ENCODE measurements around the gene HMGB1. TPM values are rescaled to one million over a fixed set of nuclear protein-coding genes. Genes with fewer than 3 reads are reported as not detected.

The HMGB1 gene
- total and polyA plus RNA-seq, 2 donors (not counting 1 experiment from before 2014, with no cell fraction given), result 145 to 267 TPM

DNA sequence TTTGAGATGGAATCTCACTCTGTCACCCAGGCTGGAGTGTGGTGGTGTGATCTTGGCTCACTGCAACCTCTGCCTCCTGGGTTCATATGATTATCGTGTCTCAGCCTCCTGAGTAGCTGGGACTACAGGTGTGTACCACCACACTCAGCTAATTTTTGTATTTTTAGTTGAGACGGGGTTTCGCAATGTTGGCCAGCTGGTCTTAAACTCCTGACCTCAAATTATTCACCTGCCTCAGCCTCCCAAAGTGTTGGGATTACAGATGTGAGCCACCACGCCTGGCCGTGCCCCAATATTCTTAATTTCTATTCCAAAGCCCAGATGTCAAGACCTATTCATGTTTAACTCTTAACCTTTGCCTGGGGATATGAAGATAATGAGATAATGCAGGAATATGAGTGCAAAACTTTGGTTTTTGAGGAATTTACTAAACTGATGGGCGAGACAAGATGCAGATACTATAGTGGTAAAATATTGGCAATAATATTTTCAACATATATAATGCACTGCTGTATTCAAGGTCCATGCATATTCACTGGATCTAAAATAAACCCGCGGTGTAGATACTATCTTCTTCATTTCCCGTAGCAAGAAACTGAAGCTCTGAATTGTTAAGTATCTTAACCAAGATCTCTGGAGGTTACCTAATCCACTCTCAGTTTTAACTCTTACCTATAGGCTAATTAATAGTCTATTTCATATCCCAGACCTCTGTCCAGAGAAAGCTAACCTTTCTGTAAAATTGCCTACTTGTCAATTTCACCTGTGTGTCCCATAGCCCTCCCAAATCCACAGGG lies 43.7 kb upstream of the HMGB1 start:
- Histone ChIP-seq H3K4me2 (ENCODE audit: extremely low read depth, insufficient read depth, low read length) (no peak overlapping the region), H4K20me1 (ENCODE audit: control insufficient read depth, extremely low read depth, insufficient read depth, low read length) (no peaks in the 10 kb centered on the region), H3K36me3 (ENCODE audit: control insufficient read depth, insufficient read depth, low read length) (no peaks in the 10 kb centered on the region), H3K4me1 (ENCODE audit: control insufficient read depth, extremely low read depth, insufficient read depth, low read length) (no peaks in the 10 kb centered on the region), H3K27ac (ENCODE audit: insufficient read depth, low read length) (no peak overlapping the region), H3K79me2 (ENCODE audit: control insufficient read depth, insufficient read depth, low read length) (no peaks in the 10 kb centered on the region), H3K4me3 (replicated peaks in 1 of 4; ENCODE audit: control extremely low read depth in 1 of 4, insufficient read depth in 1 of 4, low read depth in 3 of 4, low read length in 4 of 4) (no peak overlapping the region), H3K9me3 (ENCODE audit: control insufficient read depth, insufficient read depth, low read depth, low read length) (no peaks in the 10 kb centered on the region), H2AFZ (ENCODE audit: low read length) (no peak overlapping the region), H3K9ac (ENCODE audit: insufficient read depth, low read length) (no peak overlapping the region), H3K27me3 (ENCODE audit: control insufficient read depth, insufficient read depth, low read length) (no peaks in the 10 kb centered on the region)
- no peak for DNase-seq (ENCODE audit: low read depth in 2 of 2)
- TF ChIP-seq, protein P1, sequence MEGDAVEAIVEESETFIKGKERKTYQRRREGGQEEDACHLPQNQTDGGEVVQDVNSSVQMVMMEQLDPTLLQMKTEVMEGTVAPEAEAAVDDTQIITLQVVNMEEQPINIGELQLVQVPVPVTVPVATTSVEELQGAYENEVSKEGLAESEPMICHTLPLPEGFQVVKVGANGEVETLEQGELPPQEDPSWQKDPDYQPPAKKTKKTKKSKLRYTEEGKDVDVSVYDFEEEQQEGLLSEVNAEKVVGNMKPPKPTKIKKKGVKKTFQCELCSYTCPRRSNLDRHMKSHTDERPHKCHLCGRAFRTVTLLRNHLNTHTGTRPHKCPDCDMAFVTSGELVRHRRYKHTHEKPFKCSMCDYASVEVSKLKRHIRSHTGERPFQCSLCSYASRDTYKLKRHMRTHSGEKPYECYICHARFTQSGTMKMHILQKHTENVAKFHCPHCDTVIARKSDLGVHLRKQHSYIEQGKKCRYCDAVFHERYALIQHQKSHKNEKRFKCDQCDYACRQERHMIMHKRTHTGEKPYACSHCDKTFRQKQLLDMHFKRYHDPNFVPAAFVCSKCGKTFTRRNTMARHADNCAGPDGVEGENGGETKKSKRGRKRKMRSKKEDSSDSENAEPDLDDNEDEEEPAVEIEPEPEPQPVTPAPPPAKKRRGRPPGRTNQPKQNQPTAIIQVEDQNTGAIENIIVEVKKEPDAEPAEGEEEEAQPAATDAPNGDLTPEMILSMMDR (conservative IDR thresholded peaks at IDR 0.05 in 1 of 2, IDR thresholded peaks at IDR 0.05 in 1 of 2; ENCODE audit: low read depth in 1 of 2, low read length in 2 of 2), result no peak
- TF ChIP-seq EZH2 (IDR thresholded peaks at IDR 0.05; ENCODE audit: low read length, missing control alignments), result no peak

DNA sequence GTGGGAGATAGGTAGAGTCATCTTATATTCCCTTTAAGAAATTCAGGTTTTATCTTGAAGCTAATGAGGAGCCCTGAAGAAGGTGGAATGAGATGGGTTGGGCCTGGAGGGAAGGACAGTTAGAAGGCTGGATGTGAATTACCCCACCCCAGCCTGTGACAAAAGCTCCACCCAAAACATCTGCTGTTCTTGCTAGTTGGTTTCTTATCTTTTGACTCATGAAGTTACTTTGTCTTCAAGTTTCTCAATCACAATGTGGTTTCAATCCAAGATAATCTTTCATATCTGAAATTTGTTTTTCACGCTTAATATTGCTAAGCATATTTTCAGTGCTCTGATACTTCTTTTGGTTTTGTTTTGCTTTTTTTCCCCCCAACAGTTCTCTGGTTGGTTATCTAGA lies 38.3 kb upstream of the HMGB1 start:
- no peak overlapping the region for H3K9ac ChIP-seq (ENCODE audit: insufficient read depth, low read length)
- H3K36me3 ChIP-seq (ENCODE audit: control insufficient read depth, insufficient read depth, low read length), result no peaks in the 10 kb centered on the region
- peak; percentile 48 to 69 for DNase-seq (ENCODE audit: low read depth in 2 of 2)
- no peaks in the 10 kb centered on the region for H3K4me1 ChIP-seq (ENCODE audit: control insufficient read depth, extremely low read depth, insufficient read depth, low read length)
- no peak overlapping the region for H3K4me3 ChIP-seq (replicated peaks in 1 of 4; ENCODE audit: control extremely low read depth in 1 of 4, insufficient read depth in 1 of 4, low read depth in 3 of 4, low read length in 4 of 4)
- no peak overlapping the region for H2AFZ ChIP-seq (ENCODE audit: low read length)
- H3K27ac ChIP-seq (ENCODE audit: insufficient read depth, low read length), result no peak overlapping the region
- H4K20me1 ChIP-seq (ENCODE audit: control insufficient read depth, extremely low read depth, insufficient read depth, low read length), result no peaks in the 10 kb centered on the region
- no peak for TF ChIP-seq EZH2 (IDR thresholded peaks at IDR 0.05; ENCODE audit: low read length, missing control alignments)
- TF ChIP-seq, protein P1 (conservative IDR thresholded peaks at IDR 0.05 in 1 of 2, IDR thresholded peaks at IDR 0.05 in 1 of 2; ENCODE audit: low read depth in 1 of 2, low read length in 2 of 2), result no peak
- H3K79me2 ChIP-seq (ENCODE audit: control insufficient read depth, insufficient read depth, low read length), result no peaks in the 10 kb centered on the region
- no peaks in the 10 kb centered on the region for H3K27me3 ChIP-seq (ENCODE audit: control insufficient read depth, insufficient read depth, low read length)
- H3K9me3 ChIP-seq (ENCODE audit: control insufficient read depth, insufficient read depth, low read depth, low read length), result no peaks in the 10 kb centered on the region
- H3K4me2 ChIP-seq (ENCODE audit: extremely low read depth, insufficient read depth, low read length), result no peak overlapping the region

DNA sequence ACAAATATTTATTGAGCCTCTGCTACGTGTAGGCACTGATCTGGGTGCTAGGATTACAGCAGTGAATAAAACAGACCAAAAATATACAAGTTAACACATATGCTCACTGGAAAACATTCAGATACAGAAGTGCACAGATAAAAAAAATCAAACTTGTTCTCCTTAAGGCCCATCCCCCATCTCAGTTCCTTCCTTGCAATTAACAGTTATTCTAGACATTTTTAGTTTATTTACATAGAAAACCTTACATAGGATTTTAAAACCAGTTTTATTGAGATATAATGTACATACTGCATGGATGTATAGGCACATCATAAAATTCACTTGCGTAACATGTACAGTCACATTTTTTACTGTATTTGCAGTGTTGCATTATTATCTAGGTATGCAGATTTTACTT lies 36.5 kb upstream of the HMGB1 start:
- DNase-seq (ENCODE audit: low read depth in 2 of 2), result no peak
- Histone ChIP-seq H3K27ac (ENCODE audit: insufficient read depth, low read length) (no peak overlapping the region), H3K79me2 (ENCODE audit: control insufficient read depth, insufficient read depth, low read length) (no peaks in the 10 kb centered on the region), H2AFZ (ENCODE audit: low read length) (no peak overlapping the region), H3K9me3 (ENCODE audit: control insufficient read depth, insufficient read depth, low read depth, low read length) (no peaks in the 10 kb centered on the region), H3K36me3 (ENCODE audit: control insufficient read depth, insufficient read depth, low read length) (no peaks in the 10 kb centered on the region), H3K27me3 (ENCODE audit: control insufficient read depth, insufficient read depth, low read length) (no peaks in the 10 kb centered on the region), H3K4me2 (ENCODE audit: extremely low read depth, insufficient read depth, low read length) (no peak overlapping the region), H3K9ac (ENCODE audit: insufficient read depth, low read length) (no peak overlapping the region), H3K4me1 (ENCODE audit: control insufficient read depth, extremely low read depth, insufficient read depth, low read length) (no peaks in the 10 kb centered on the region), H3K4me3 (replicated peaks in 1 of 4; ENCODE audit: control extremely low read depth in 1 of 4, insufficient read depth in 1 of 4, low read depth in 3 of 4, low read length in 4 of 4) (no peak overlapping the region), H4K20me1 (ENCODE audit: control insufficient read depth, extremely low read depth, insufficient read depth, low read length) (no peaks in the 10 kb centered on the region)
- TF ChIP-seq, protein P1 (conservative IDR thresholded peaks at IDR 0.05 in 1 of 2, IDR thresholded peaks at IDR 0.05 in 1 of 2; ENCODE audit: low read depth in 1 of 2, low read length in 2 of 2), result no peak
- no peak for TF ChIP-seq EZH2 (IDR thresholded peaks at IDR 0.05; ENCODE audit: low read length, missing control alignments)

All from fibroblast of lung (primary cell).